ENCODE results near the gene TARS1.

TARS1 gene

DNA sequence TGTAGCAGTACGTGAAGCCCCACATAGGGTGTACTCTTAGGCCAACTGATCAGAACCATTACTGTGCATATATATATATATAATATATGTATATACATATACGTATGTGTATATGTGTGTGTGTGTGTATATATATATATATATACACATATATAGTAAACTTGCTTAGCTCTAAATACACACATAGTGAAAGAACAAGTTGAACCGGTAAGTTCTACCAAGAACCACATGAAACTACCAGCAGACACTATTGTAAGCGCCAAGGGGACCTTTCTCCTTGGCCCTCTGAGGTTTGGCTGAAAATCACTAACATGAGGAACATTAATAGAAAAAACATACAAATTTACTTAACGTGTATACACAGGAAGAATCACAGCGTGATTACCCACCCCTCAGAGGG, 1.8 kb upstream of the TARS1 start:
- in situ Hi-C loops (cut with HindIII; ENCODE audit: low sequenced_read_pairs), result no loop called here

DNA sequence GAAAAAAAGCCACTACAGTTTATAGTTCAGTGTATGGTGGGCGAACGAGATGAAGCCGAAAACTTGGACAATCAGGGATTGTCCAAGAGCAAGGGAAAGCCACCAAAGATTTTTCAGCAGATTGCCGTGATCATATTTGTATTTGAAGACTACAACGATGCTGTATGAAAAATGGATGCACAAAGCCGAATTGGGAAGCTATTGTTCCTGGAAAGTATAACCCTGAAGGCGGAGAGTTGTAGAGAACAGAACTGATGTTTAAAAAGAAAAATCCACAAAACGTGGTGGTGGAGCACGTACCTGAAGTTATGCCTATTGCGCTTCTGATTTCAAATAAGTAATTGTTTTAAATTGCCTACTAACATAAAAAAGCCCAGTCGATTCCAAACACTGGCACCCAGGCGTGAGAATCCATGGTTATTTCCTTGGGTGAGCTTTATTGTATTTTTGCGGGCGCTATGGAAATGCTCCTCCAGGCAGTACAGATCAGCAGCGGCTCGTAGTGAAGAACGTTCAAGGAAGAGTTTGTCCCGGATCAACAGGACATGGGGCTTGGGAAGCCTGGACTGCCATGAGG, 772 bp upstream of the TARS1 start:
- in situ Hi-C loops (cut with HindIII; ENCODE audit: low sequenced_read_pairs), result no loop called here

DNA sequence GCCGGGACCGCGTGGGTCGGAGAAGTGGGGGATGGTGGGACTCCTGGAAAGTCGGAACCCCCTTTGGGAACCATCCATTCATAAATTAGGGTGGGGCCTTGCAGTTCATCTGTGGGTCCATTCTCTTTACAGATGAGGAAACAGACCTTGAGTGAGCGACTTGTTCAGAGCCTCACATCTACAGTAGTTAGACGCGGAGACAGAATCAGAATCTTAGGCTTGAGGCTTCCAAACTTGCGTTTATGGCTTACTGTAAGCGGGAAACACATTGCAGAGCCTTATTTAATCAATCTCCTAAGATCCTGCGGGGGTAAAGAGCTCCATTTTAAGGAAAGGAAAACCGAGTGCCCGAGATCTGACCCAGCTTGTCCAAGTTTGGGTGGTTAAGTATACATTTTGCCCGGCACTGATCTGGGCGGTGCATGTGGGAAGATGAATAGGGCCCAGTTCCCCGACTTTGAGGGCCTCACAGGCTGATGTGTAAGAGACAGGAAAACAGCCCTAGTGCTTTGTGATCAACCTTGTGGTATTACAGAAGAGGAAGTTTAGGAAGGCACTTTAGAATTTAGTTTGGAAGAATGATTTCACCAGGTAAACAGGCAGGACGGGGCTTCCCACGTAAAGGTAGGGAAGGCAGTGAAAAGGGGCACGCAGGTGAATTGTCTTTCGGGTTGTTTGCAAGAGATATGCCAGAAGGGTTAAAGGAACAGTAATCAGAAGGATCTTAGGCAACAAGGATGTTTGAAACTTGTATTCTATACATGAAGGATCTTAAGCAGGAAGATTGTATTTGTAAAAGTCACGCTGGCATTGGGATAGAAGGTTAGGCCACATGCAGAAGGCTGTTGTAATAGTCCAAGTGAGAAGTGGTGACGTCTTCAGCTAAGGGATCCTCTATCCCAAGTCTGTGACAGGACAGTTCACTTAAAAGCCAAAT, 744 bp downstream of the TARS1 start:
- in situ Hi-C loops (cut with HindIII; ENCODE audit: low sequenced_read_pairs), result no loop called here

DNA sequence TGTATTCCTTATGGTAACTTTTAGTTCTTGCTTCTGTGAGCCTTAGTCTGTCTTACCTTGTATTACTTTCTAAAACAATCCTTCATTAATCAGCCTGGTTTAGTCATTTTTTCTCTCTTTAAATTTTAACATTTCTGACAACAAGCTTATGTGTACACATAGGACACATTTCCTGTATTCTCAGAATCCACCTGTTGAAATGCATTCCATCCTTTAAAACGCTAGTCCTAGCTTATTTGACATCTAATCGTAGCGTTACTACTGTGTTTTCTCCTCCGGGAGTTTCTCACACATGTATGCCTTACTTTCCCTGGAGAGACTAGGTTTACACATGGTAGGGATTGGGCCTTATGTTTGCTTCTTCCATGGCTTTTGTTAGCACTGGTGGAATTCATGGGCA, 3.8 kb downstream of the TARS1 start:
- in situ Hi-C loops (cut with HindIII; ENCODE audit: low sequenced_read_pairs), result no loop called here

DNA sequence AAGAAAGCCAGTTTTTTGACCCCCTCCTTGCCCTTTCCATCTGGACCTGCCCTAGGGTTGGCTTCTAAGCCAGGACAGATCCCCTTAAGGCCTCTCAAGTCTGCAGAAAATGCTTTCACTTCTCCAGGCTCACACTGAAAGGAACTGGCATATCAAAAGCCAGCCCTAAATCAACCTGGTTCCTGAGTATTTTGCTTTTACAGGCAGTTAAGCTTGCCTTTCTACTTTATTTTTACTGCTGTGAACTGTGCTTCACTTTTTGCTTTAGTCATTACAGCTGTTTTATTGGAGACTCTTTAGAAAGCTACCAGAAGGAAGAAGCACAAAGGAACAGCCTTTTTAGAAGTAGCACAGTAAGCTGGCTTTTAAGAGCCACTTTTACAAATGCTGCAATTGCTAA, 5.0 kb downstream of the TARS1 start:
- in situ Hi-C loops (cut with HindIII; ENCODE audit: low sequenced_read_pairs), result no loop called here

DNA sequence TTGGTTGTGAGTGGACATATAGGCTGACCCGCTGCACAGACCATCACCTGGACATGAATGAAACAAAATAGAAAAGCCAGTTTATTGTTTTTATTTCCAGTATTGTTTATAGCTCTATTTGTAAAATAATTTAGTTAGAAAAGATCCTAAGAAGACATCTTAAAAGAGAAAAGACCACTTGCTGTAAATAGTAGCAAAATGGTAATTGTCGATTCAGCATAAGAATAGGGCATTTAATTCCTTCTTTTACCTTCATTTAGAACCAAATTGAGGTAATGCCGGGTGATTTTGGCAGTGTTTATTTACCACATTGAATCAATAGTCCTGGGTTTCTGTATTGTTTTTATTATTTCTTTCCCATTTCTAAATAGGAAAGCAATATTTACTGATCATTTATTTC, 7.4 kb downstream of the TARS1 start:
- in situ Hi-C loops (cut with HindIII; ENCODE audit: low sequenced_read_pairs), result no loop called here

DNA sequence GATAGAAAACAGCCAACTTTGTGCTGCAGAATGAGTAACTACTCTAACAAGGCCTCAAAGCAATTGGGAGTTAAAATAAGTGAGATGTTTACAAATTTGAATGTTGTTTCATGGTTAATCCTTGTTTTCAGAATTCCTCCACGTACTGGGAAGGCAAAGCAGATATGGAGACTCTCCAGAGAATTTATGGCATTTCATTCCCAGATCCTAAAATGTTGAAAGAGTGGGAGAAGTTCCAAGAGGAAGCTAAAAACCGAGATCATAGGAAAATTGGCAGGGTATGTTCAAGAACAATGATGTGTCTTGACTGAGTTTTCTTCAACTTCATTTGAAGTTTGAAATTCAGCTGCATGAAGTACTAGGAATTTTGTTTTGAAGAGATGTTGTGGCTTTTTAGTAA, 16.4 kb downstream of the TARS1 start:
- in situ Hi-C loops (cut with HindIII; ENCODE audit: low sequenced_read_pairs), result no loop called here

DNA sequence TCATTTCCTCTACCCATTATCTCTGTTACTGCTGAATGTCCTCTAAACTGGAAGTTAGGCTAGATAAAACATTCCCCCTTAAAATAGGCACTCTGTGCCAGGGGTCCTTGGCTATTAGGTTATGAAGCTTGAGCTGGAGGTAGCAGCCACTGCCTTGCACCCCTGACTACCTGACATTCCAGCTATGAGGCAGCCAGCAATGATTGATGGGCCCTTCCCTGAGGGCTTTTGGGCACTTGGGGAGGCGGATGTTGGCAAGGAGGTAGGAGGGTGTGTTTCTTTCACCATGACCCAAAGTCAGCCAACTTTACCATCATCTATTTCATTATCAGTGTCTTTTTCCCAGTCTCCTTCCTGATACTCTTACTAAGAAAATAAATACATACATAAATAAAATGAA, 17.1 kb downstream of the TARS1 start:
- in situ Hi-C loops (cut with HindIII; ENCODE audit: low sequenced_read_pairs), result no loop called here

DNA sequence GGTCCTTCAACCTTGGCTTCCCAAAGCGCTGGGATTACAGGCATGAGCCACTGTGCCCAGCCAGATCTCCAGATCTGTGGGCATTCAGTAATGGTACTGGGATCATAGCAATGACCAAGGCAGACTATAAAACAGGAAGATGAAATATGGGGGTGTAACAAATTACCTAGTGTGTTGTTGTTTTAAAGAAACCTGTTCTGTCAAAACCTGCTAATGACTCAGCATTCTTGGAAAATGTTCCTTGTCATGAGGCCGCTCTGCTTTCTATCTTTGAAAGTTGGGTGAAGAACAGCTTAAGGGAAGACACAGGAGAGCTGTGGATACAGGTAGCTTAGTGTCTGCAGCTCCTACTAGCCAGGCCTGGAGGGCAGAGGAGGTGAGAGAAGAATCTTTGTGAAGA, 19.4 kb downstream of the TARS1 start:
- in situ Hi-C loops (cut with HindIII; ENCODE audit: low sequenced_read_pairs), result no loop called here

DNA sequence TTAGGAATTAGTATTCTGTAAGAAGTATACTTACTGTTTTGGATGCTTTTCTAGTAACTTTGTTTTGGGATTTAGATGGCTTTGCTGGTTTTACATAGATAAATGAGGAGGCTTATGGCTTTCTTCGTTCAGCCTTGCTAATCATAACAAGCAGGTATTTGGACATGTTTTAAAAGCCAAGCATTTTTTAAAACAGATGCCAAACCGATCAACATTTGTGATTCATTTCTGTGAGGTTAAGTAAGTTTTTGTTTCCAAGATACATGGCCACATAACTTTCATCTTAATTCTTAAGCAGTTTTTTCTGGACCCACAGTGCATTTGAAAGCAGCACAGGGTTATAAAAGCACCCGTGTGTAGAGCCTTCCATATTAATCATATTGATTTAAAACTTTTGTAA, 21.7 kb downstream of the TARS1 start:
- in situ Hi-C loops (cut with HindIII; ENCODE audit: low sequenced_read_pairs), result no loop called here

DNA sequence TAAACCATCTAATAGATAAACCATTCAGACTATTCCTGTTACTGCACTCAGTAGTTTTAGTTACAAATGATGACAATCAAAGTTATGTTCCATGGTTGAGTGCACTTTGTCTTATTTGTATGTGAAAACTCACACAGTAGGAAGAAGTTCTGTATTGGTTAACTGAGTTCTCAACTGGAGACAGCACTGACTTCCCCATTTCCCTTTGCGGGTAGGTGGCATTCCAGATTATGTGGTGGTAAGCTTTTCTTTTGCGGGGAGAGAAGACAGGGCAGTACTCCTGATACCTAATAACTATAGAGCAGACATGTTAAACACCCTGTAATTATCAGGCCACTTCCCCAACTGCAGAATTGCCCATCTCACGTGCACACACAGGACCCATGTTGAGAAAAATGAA, 24.4 kb downstream of the TARS1 start:
- in situ Hi-C loops (cut with HindIII; ENCODE audit: low sequenced_read_pairs), result no loop called here

DNA sequence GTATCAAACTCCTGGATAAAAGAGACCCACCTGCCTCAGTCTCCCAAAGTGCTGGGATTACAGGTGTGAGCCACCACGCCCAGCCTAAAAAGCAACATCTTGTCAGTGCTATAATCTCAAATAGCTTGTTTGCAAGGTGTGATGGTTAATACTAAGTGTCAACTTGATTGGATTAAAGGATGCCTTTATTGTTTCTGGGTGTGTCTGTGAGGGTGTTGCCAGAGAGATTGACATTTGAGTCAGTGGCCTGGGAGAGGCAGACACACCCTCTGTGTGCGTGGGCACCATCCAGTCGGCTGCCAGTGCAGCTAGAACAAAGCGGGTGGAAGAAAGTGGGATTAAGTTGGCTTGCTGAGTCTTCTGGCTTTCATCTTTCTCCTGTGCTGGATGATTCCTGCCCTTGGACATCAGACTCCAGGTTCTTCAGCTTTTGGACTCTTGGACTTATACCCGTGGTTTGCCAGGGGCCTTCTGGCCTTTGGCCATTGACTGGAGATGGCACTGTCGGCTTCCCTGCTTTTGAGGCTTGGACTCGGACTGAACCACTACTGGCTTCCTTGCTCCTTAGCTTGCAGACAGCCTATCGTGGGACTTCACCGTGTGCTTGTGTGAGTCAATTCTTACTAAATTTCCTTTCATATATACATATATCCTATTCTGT, 28.1 kb downstream of the TARS1 start:
- in situ Hi-C loops (cut with HindIII; ENCODE audit: low sequenced_read_pairs), result no loop called here

DNA sequence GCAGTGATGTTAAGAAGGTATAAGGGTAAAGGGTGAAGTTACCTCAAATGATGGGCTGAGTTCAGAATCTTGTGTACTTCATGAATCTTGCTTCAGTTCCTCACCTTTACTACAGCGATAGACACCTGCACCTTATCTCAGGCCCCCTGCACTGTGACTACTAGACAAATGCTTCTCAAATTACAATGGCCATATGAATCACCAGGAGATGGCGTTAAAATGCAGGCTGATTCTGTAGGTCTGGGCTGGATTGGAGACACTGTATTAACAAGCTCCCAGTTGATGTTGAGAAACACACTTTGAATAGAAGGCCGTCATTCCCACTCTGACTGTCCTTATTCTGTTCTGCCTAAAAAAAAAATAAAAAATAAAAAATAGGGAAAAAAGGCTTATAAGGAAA, 29.8 kb downstream of the TARS1 start:
- in situ Hi-C loops (cut with HindIII; ENCODE audit: low sequenced_read_pairs), result no loop called here

DNA sequence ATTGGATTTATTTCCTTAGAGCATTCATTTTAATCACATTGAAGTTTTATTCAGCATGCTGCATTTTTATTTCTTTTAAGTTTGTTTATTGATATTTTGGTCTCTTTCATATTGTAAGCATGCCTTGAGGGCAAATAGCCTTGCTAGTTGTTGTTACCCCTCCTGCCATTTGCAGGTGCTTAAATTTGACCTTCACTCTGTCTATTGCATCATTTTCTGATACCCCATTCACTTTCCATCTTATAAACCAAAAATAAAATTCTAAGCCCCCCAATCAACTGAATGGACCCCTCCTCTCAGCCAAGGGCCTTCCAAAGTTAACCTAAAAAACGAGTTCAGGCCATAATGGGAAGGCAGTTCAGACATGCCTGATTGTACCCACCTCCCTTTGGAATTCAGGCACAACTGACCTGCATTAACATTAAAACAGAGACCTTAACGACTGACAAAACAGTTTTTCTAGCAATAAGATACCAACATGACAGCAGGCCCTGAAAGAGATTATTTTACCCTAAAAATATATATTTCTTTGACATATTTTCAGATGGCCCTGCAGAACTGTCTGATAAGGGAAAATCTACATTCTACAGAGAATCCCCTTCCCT, 32.1 kb downstream of the TARS1 start:
- in situ Hi-C loops (cut with HindIII; ENCODE audit: low sequenced_read_pairs), result no loop called here

DNA sequence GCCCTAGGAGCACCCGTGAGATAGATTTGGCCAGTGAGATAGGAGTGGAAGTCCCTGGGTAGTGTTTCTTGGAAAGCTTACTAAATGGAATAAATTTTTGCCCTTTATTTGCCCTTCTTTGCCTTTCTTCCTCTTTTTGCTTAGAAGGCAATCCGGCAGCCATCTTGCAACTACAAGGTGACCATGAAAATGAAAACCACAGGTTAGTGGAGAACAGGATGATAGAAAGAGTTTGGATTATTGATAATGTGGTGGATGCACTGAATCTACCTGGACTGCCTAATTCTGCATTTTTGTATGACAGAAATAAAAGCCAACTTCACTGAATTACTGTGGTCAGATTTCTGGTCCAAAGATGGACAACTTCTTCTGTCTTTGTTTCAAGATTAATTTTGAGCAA, 33.2 kb downstream of the TARS1 start:
- in situ Hi-C loops (cut with HindIII; ENCODE audit: low sequenced_read_pairs), result no loop called here

DNA sequence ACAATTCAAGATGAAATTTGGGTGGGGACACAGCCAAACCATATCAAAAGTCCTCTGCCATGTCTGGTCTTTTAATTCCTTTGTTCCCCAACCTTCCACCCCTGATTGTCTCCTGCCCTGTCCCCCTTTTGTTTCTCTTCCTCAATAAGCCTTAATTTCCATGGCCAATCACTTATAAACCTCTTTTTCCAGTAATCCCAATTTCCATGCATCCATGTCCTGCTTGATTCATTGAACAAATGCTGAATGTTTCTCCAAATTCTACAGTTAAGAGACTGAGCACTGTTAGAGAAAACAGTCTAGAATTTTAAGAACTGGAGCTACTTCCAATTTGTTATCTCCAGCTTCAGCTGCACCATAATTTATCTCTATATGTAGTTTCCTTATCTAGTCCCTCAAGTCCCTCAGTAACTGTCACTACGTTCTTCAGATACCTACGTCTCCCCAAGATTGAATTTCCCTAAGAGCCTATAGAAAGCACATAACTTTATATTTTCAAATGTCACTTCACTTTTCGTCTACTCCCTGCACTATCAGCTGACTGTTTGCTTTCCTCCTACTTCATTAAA, 34.2 kb downstream of the TARS1 start:
- in situ Hi-C loops (cut with HindIII; ENCODE audit: low sequenced_read_pairs), result no loop called here

DNA sequence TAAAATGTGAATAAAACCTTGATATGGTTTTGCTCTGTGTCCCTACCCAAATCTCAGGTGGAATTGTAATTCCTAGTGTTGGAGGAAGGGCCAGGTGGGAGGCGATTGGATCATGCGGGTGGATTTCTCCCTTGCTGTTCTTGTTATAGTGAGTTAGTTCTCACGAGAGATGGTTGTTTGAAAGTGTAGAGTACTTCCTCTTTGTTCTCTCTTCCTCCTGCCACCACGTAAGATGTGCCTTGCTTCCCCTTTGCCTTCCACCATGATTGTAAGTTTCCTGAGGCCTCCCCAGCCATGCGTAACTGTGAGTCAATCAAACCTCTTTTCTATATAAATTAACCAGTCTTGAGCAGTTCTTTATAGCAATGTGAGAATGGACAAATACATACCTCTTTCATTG, 34.9 kb downstream of the TARS1 start:
- in situ Hi-C loops (cut with HindIII; ENCODE audit: low sequenced_read_pairs), result no loop called here

DNA sequence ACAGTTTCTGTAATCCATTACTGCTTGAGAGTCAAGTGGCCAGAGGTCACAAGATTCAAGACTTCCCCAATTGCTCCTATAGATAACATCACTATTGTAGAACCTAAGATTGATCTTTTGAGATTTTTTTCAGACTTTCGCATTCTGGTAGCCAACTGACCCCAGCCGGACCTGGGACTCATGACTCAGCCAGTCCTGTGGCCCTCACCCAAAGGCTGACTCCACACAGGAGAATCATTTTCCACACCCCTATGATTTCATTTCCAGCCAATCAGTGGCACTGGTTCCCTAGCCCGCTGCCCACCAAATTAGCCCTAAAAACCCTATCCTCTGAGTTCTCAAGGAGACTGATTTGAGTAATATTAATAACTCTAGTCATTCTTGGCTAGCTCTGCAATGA, 36.2 kb downstream of the TARS1 start:
- in situ Hi-C loops (cut with HindIII; ENCODE audit: low sequenced_read_pairs), result no loop called here

DNA sequence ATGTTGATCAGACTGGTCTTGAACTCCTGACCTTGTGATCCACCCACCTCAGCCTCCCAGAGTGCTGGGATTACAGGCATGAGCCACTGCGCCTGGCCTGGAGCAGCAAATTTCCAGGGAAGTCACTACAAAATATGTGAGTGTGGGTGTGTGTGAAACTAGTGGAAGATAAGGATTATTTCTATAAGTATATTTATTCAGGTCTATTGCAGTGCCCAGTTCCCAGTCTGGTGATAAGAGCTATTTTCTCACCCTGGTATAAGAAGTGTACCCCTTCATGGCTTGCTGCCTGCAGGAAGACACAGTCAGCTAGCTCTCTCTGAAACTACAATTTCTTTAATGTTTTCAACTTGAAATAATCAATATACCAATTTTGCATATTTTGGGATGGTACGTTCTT, 37.1 kb downstream of the TARS1 start:
- in situ Hi-C loops (cut with HindIII; ENCODE audit: low sequenced_read_pairs), result no loop called here

DNA sequence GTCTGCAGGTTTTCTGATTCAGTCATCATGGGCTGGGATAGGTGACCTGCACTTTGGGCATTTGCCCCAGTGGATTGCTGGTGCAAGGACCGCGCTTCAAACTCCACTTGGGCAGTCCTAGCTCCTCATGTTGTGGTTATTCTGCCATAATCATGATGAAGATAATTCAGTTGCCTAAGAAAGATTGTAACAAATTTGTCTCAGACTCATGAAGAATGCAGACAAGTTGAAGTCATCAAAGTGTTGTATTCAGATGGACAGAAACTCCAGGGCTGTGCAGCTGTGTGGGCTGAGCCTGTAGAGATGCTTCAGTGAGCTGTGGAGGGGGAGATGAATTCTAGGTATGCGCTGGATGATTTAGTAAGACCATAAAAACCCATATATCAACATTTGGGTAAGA, 38.5 kb downstream of the TARS1 start:
- in situ Hi-C loops (cut with HindIII; ENCODE audit: low sequenced_read_pairs), result no loop called here

DNA sequence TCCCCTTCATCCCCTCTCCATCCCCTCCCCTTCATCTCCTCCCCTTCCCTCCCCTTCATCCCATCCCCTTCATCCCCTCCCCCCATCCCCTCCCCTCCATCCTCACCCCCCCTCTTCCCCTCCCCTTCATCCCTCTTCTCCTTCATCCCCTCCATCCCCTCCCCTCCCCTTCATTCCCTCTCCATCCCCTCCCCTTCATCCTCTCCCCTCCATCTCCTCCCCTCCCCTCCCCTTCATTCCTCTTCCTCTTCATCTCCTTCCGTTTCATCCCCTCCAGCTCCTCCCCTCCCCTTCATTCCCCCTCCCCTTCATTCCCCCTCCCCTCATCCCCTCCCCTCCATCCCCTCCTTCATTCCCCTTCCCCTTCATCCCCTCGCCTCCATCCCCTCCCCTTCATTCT, 40.1 kb downstream of the TARS1 start:
- in situ Hi-C loops (cut with HindIII; ENCODE audit: low sequenced_read_pairs), result no loop called here

Measured in DLD1 (cell line).